GM21526 (cell line): Measurements from ENCODE around the gene RBM14.
A peak's percentile ranks its signal among the peaks of the same experiment; 100 is the strongest.
"Not testable (repeated sequence)": the region's sequence is repeated elsewhere in the genome, so short reads cannot be mapped to it uniquely, and the experiment has no call there.

ENCODE experiments used
- ATAC-seq: cut with Tn5 transposase; IDR thresholded peaks from one replicate; pipeline ENCODE4 v1.9.1; 2021; ENCODE audit warnings: moderate library complexity; ENCODE audit not compliant: unreplicated experiment, low FRiP score

RBM14 gene, protein sequence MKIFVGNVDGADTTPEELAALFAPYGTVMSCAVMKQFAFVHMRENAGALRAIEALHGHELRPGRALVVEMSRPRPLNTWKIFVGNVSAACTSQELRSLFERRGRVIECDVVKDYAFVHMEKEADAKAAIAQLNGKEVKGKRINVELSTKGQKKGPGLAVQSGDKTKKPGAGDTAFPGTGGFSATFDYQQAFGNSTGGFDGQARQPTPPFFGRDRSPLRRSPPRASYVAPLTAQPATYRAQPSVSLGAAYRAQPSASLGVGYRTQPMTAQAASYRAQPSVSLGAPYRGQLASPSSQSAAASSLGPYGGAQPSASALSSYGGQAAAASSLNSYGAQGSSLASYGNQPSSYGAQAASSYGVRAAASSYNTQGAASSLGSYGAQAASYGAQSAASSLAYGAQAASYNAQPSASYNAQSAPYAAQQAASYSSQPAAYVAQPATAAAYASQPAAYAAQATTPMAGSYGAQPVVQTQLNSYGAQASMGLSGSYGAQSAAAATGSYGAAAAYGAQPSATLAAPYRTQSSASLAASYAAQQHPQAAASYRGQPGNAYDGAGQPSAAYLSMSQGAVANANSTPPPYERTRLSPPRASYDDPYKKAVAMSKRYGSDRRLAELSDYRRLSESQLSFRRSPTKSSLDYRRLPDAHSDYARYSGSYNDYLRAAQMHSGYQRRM

DNA sequence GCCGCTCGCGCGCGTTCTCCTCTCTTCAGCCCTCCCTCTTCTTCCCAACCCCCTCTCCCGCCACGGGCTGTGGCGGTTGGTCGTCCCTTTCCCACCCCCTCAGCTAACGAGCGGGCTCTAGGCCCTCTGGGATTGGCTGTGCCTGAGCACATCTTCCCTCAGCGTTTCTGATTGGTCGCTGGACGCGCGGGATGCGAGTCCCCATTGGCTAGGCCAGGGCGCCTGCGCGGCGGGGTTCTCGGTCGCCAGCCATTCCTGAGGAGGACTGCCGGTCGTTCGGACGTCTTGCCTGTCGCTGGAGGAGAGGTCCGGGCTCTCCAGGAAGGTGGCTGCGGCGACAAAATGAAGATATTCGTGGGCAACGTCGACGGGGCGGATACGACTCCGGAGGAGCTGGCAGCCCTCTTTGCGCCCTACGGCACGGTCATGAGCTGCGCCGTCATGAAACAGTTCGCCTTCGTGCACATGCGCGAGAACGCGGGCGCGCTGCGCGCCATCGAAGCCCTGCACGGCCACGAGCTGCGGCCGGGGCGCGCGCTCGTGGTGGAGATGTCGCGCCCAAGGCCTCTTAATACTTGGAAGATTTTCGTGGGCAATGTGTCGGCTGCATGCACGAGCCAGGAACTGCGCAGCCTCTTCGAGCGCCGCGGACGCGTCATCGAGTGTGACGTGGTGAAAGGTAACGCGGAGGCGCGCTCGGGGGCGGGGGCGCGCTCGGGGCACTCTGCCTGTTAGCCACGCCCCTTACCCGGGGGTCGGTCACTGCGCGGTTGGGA, at the start of gene RBM14:
Gene RBM14 (plus strand): TSS at position 252 of the 776 bp plus-strand sequence. CDS start 91 bp downstream, at position 343.
- peak; percentile 76 for ATAC-seq

DNA sequence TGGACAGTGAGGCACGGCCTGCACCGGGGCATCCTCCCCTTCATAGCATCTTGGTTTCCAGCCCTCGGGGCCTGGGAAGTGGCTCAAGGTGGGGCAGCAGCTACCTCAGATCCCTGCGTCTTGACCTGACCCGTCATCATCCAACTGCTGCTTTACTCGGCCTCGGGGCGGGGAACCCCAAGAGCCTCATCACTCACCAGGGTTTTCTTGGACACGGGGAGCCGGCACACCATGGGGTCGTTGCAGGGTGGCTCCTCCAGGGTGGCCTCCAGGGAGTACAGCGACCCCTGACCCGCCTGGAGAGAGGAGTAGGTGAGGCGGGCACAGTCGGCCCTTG, 48.7 kb upstream of the RBM14 start:
- no peak for ATAC-seq

DNA sequence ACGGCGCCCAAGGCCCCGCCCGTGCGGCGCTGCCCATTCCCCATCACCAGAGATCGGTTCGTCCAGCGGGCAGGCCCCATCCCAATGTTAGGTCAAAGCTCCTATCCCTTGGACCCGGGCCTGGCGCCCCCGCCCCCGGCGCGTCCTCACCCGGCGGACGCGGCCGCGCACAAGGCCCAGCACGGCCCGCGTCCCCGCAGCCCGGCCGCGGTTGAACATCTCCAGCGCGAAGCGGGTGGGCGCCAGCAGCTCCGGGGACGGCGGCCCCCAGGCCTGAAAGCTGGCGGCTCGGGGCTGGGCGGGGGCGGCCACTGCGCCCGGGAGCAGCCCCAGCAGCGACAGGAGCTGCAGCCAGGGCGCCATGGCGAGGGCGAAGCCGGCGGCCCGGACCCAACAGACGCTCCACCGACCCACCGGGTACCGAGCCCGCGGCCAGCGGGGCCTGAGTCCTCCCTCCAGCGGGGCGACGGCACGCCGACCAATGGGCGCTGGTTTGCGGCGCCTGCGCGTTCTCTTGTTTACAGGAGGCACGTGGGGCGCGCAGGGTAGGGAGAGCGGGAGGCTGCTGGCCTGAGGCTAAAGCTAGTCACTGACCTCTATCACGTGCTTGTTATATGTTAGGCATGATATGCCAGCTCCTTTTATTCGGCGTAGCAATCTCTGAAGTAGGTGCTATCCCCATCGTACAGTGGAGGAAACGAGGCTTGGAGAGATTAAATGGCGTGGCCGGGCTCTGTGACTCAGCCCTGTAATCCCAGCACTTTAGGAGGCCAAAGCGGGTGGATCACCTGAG, 48.1 kb upstream of the RBM14 start, which contains the start of gene CTSF:
Gene CTSF (minus strand): TSS at position 483 of the 793 bp plus-strand sequence. CDS start 120 bp downstream, at position 363.
- ATAC-seq: no peak

DNA sequence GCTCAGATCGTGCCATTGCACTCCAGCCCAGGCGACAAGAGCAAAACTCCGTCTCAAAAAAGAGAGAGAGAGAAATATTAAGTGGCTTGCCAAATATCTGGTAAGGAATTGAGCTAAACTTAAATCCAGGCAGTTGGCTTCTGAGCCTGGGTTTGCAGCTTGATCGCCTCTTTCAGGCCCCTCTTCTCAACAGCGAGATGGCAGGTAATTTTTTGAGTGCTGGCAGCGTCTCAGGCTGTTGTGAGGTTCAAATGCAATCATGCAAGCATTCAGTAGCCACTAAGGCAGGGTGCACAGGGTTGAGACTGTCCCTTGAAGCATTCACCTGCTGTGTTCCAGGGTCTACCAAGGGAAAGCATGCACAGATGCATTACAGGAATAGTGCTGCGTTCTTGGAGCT, 47.4 kb upstream of the RBM14 start:
- ATAC-seq: no peak

DNA sequence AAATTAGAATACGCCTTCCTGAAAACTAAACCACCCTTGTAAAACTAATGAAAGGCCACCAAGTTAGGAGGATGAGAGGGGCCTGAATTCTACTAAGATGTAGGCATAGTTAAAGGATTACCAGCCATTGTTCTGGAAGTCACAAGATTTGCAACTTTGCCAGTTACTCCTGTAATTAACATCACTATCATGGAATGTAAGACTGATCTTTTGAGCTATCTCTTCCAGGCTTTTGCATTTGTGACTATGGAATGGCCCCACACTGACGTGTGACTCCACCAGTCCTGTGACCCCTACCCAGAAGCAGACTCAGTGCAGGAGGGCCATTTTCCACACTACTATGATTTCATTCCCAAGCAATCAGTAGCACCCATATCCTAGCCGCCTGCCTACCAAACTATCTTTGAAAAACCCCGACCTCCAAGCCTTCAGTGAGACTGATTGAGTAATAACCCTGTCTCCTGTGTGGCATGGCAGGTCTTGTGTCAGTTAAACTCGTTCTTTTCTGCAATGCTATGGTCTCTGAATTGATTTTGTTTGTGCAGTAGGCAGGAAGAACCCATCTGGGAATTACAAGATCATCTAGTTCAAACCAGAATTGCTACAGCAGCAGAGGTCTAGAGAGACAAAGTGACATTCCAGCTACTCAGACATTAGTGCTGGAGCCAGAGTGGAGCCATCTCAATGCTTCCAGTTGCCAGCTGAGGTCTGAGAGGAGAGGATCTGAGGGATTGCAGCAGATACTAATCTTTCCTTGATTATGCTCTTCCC, 46.2 kb upstream of the RBM14 start:
- ATAC-seq: no peak

DNA sequence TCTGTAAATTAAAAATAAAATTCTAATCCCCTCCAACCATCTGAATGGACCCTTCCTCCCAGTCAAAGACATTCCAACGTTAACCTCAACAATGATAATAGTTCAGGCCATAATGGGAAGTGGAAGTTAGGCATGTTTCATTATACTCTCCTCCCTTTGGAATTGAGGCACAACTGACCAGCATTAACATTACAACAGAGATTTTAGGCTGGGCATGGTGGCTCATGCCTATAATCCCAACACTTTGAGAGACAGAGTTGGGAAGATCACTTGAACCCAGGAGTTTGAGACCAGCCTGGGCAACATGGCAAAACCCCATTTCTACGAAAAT, 45.6 kb upstream of the RBM14 start:
- ATAC-seq: no peak

DNA sequence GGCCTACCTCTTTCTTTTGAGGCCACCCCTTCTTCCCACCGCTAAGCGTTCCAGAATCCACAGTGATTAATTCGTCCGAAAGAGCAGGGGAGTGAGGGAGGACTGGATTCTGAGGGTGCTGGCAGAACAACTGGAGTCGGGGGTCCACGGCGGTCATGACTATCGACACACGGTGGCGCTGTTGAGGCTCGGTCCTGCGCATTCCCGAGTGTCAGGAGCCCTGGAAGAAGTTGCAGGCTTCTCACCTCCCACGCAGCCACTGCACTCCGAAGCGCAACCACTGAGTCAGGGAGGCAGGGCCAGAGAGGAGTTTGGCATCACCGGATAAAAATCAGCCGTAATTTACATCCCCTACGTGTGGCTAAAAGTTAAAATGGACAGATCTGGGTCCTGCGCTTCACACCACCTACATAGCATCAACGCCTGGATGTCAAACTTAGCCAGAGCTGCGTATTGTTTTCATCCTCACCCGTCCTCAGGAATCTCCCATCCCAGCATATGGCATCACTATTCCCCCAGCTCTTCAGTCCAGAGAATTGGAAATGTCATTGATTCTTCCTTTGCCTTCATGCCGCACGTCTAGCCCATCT, 37.3 kb upstream of the RBM14 start:
- no peak for ATAC-seq

DNA sequence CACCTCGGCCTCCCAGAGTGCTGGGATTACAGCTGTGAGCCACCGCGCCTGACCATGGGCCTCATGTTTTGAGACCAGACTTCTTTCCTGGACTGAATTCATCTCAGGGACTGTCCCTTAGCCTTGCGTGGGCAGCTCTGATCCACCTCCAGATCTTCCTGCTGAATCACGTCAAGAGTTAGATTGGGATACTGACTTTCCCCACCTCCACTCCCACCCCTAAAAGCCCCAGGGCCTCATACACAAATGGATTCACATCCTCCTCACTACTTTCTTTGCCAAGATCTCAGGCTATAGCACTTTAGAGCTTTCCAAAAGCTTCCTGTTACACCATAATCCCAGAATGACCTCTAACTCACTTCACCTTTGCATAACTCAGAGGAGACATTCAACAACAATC, 35.6 kb upstream of the RBM14 start:
- ATAC-seq: no peak

DNA sequence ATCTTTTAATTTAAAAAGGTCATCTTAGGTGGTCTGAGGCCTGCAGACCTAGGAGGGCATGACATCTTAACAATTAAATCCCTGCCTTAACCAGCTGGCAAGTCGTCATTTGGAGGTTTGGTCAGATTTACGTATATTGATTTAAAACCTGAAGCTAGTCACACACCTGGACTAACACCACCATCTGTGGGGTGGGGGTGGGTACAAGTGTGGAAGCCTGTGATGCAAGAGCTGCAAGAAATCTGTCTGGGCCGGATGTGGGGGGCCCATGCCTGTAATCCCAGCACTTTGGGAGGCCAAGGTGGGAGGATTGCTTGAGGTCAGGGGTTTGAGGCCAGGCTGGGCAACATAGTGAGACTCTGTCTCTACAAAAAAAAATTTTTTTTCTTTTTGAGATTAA, 35.2 kb upstream of the RBM14 start:
- no peak for ATAC-seq

DNA sequence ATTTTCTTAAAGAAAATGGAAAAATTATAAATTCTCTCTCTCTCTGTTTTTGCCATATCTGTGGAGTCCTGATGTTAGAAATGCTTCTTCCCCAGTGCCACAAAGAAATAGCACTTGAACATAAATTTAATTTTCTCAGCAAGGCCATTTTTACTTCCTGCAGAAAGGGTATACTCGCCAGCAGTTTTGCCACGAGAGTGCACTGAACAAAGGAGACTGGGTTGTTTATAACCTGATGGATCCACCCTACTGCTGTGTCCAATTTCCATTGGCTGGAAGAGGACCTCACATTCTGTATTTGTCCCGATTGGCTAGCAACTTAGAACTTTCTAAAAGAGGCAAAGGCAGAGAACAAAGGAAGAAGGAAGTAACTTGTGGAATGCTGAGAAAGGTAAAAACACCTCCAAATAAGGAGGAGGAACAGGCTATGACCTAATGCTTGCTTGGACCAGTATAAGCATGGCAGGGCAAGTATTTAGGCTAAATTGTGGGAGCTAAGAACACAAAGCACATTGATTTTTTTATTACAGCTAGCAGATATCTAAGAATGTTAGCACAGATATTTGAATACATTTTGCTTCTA, 33.8 kb upstream of the RBM14 start:
- not testable (repeated sequence) for ATAC-seq

DNA sequence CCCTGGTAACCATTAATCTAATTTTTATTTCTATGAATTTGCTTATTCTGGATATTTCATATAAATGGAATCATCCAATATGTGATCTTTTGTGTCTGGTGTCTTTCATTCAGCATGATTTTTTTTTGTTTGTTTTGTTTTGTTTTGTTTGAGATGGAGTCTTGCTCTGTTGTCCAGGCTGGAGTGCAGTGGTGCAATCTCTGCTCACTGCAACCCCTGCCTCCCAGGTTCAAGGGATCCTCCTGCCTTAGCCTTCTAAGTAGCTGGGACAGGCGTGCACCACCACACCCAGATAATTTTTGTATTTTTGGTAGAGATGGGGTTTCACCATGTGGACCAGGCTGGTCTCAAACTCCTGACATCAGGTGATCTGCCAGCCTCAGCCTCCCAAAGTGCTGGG, 31.0 kb upstream of the RBM14 start:
- not testable (repeated sequence) for ATAC-seq

DNA sequence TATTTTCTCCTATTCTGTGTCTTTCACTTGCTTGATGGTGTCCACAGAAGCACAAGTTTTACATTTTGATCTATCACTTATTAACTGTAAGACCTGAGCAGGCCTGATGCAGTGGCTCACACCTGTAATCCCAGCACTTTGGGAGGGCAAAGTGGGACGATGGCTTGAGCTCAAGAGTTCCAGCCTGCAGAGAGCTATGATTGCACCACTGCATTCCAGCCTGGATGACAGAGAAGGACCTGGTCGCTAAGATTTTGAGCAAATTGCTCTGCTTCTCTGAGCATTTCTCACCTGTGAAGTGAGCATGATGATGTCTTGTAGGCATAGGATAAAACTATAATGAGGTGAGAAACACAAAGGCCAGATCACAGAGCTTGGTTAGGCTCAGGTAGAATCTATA, 30.3 kb upstream of the RBM14 start:
- ATAC-seq: no peak

DNA sequence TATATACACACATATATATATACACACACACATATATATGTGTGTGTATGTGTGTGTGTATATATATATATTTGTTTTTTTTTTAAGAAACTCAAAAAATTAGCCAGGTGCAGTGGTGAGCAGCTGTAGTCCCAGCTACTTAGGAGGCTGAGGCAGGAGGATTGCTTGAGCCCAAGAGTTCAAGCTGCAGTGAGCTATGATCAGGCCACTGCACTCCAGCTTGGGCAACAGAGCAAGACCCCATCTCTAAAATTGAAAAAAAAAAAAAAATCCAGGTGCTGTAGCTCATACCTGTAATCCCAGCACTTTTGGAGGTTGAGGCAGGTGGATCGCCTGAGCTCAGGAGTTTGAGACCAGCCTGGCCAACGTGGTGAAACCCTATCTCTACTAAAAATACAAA, 27.1 kb upstream of the RBM14 start:
- not testable (repeated sequence) for ATAC-seq

DNA sequence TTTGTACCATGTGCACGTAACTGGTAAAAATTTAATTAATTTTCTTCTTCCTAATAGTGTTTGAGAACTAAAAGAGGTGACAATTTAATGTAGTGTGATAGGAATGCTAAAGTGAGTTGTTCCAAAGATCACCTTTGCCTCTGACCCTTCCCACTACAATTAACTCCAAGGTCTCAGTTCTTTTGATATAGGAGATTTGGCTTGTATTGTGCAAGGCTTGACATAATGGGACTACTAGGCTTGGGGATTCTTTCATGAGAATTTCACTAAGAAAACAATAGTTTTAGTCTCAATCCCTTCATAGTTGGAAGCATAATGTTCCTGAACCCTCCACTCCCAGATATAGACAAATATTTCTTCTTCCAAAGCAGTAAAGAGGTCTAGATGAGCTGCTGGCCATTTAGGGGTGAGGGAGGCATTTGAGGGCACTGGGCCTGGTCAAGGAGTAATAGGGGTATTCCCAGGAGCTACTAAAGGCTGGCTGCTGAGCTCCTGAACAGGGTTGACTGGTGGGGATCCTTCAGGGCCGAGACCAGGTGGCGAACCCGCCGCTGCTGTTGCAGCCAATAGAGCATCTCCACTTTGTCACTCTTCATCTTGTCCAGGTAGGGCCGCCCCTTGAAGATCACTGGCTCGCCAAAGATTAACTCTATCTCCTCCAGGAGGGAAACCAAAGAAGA, 26.3 kb upstream of the RBM14 start:
- ATAC-seq: no peak

DNA sequence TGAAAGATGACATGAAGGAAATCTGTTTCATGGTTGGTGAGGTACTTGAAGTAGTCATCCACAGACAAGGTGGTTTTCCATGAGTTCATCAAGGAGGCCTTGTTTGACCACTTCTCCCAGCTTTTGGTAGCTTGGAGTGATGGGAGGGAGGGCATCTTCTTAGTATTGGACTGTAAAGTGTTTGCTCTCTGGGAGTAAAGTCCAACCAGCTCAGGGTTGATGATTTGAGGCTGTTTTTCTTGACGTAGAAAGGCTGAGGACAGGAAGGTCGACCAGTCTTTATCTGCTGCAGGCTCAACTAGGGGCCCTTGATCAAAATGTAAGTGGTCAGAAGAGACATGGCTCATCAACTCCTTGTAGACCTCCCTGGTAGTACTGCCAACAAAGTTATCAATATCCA, 25.3 kb upstream of the RBM14 start:
- no peak for ATAC-seq

DNA sequence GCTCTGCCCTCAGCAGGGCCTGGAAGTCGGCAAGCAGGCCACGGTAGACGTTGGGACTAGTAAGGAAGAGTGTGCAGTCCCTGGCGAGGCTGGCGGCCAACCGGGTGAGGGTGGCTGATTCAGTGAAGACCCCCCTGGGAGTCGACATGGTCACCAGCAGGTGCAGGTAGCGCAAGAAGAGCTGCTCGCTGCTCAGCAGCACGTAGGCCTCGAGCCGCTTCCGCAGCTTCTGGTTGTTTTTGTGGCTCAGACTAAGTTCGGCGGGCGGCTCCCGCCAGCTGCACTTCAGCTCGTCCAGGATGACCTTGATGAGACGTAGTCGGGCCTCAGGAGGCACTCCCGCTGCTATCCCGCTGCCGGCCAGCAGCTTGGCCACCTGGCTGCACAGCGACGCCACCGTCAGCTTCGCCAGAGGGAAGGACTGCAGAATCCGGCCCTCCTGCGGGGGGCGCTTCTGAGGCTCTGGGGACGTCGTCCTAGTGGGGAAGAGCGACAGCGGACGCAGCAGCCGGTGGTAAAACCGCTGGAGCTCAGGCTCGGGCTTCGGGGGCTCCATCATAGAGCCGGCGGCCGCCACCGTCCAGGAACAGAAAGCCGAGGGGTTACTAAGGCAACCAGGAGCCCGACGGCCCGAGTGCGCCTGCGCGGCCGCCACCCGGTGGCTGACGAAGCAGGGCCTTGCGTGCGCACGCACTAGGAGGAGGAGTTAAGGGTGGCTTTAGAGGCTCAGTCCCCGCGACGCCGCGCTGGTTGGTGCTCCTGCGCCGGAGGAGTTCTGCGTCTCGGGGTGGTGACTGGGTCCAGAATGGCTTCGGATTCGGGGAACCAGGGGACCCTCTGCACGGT, 23.8 kb upstream of the RBM14 start, which contains the start of the genes CCDC87 and CCS:
Gene CCDC87 (minus strand): TSS at position 607 of the 846 bp plus-strand sequence. CDS start 48 bp downstream, at position 559.
Gene CCS (plus strand): TSS at position 729 of the 846 bp plus-strand sequence. CDS start 77 bp downstream, at position 806.
- ATAC-seq: peak; percentile 83

DNA sequence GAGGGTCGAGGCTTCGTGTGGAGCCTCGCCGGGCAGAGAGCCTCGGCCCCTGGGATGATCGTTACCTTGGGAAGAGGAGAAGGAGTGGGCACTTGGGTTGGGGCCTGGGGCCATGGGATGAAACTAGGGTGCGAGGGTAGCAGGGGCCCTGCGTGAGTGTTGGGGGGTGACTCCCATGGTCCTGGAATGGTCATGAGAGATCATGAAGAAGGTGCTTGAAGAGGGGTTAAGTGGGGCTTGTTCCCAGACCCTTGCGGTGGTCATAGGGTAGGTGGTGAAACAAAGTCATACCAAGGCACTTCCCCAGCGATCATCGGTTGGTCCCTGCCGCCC, 23.2 kb upstream of the RBM14 start:
- peak; percentile 25 for ATAC-seq

DNA sequence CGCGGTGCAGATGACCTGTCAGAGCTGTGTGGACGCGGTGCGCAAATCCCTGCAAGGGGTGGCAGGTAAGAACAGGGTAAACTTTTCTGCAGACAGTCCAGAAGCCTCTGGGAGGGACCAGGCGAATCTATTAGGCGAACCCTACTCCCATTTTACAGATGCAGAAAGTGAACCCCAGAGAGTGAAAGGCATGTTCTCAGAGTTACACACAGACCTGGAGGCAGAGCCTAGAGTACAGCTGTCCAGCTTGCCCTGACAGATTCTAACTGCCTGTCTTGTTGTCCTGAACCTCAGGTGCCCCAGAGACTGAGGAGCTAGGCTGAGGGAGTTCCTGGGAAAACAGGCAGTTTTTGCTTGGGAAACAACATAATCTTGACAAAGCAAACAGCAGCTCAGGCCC, 22.8 kb upstream of the RBM14 start:
- ATAC-seq: no peak
